PFSK-1 (cell line): Measurements from ENCODE around the gene RBP3.

Experiments
- POLR2AphosphoS5 ChIP-seq: IDR thresholded peaks from 2 replicates; pipeline ENCODE4 v1.6.1; 2012; ENCODE audit warnings: low read depth, mild to moderate bottlenecking, control low read depth, low read length, moderate library complexity
- REST ChIP-seq, 2 experiments: IDR thresholded peaks; 2 replicates each; pipeline versions ENCODE4 v1.6.1 to v1.8.0; 2011 to 2012; ENCODE audit warnings: low read depth in 2 of 2, low read length in 2 of 2, control low read depth in 1 of 2, inconsistent platforms in 1 of 2, mild to moderate bottlenecking in 1 of 2, moderate library complexity in 1 of 2; ENCODE audit not compliant: insufficient read depth in 1 of 2
- TAF1 ChIP-seq: IDR thresholded peaks from 2 replicates; pipeline ENCODE4 v1.6.1; 2012; ENCODE audit warnings: low read length, control low read depth, borderline replicate concordance; ENCODE audit not compliant: insufficient read depth

GRCh38 chr10:47366731-47367460, 18.7 kb downstream of the RBP3 start:
- TF ChIP-seq POLR2AphosphoS5 (no peak), TAF1 (no peak), REST (IDR thresholded peaks at IDR 0.05; ENCODE audit: insufficient read depth in 1 of 2, low read depth in 2 of 2, low read length in 2 of 2) (no peak)
